NCI-H1930 (cell line): ENCODE data around the gene HYLS1.
"Not testable (repeated sequence)": the region's sequence is repeated elsewhere in the genome, so short reads cannot be mapped to it uniquely, and the experiment has no call there.

Experiments
- DNase-seq, 2 experiments: peaks; one replicate each; lab custom pipeline; 2025; lab: John Stamatoyannopoulos, UW

Gene HYLS1

GRCh38 chr11:125903711-125904659 is 16.5 kb downstream of the HYLS1 start, which contains the start of gene DDX25:
DDX25 (plus strand) TSS chr11:125904508; CDS start chr11:125904518, 10 bp downstream.
- peak; percentile 77 to 86 for DNase-seq

- no peak for DNase-seq
Measured at GRCh38 chr11:125904678-125905077, 17.2 kb downstream of the HYLS1 start.

- DNase-seq, result no peak
Measured at GRCh38 chr11:125910226-125910849, 22.9 kb downstream of the HYLS1 start.

- DNase-seq, result not testable (repeated sequence)
Measured at GRCh38 chr11:125914601-125915000, 27.1 kb downstream of the HYLS1 start.

- no peak for DNase-seq
Measured at GRCh38 chr11:125916683-125917347, 29.3 kb downstream of the HYLS1 start.

- no peak for DNase-seq
Measured at GRCh38 chr11:125918140-125918840, 30.8 kb downstream of the HYLS1 start.

GRCh38 chr11:125921042-125921441 is 33.6 kb downstream of the HYLS1 start:
- DNase-seq, result no peak

- no peak for DNase-seq
Measured at GRCh38 chr11:125922156-125922555, 34.7 kb downstream of the HYLS1 start.

GRCh38 chr11:125923012-125923579 is 35.6 kb downstream of the HYLS1 start:
- peak; percentile 43 to 54 for DNase-seq

GRCh38 chr11:125923633-125924032 is 36.2 kb downstream of the HYLS1 start:
- DNase-seq, result no peak

GRCh38 chr11:125924384-125925007 is 37.0 kb downstream of the HYLS1 start:
- DNase-seq, result no peak

- DNase-seq, result no peak
Measured at GRCh38 chr11:125925247-125925740, 37.8 kb downstream of the HYLS1 start.

GRCh38 chr11:125925804-125926203 is 38.3 kb downstream of the HYLS1 start:
- no peak for DNase-seq

- DNase-seq, result no peak
Measured at GRCh38 chr11:125926682-125927081, 39.2 kb downstream of the HYLS1 start.

- DNase-seq, result no peak
Measured at GRCh38 chr11:125929445-125930075, 42.1 kb downstream of the HYLS1 start.

- DNase-seq, result no peak
Measured at GRCh38 chr11:125930076-125930450, 42.6 kb downstream of the HYLS1 start.

- DNase-seq, result no peak
Measured at GRCh38 chr11:125931116-125931515, 43.6 kb downstream of the HYLS1 start.

GRCh38 chr11:125931668-125932067 is 44.2 kb downstream of the HYLS1 start:
- no peak for DNase-seq

GRCh38 chr11:125932301-125932700 is 44.8 kb downstream of the HYLS1 start:
- DNase-seq, result no peak

- DNase-seq, result no peak
Measured at GRCh38 chr11:125933030-125933813, 45.8 kb downstream of the HYLS1 start.
